ENCODE results near the gene MBOAT1. TPM values are rescaled to one million over a fixed set of nuclear protein-coding genes. Genes with fewer than 3 reads are reported as not detected.
"Not testable (repeated sequence)": the region's sequence is repeated elsewhere in the genome, so short reads cannot be mapped to it uniquely, and the experiment has no call there.

MBOAT1 gene
- total RNA-seq, 1 donor from 2014 or later: 6.6 TPM

- Mint-ChIP-seq H3K4me3 (ENCODE audit: unreplicated experiment) (no peak overlapping the region), H3K27ac (ENCODE audit: unreplicated experiment) (no peak overlapping the region), H3K27me3 (ENCODE audit: unreplicated experiment) (no peaks in the 10 kb centered on the region), H3K36me3 (ENCODE audit: unreplicated experiment) (no peaks in the 10 kb centered on the region), H3K4me1 (ENCODE audit: unreplicated experiment) (no peaks in the 10 kb centered on the region), H3K9me3 (ENCODE audit: unreplicated experiment) (no peaks in the 10 kb centered on the region)
- DNase-seq (ENCODE audit: extremely low spot score, unreplicated experiment): no peak
- no peak for TF ChIP-seq CTCF (IDR thresholded peaks at IDR 0.05)
Observed at GRCh38 chr6:20154753-20155152, 57.5 kb downstream of the MBOAT1 start.

- H3K36me3 Mint-ChIP-seq (ENCODE audit: unreplicated experiment): no peaks in the 10 kb centered on the region
- no peaks in the 10 kb centered on the region for H3K4me1 Mint-ChIP-seq (ENCODE audit: unreplicated experiment)
- TF ChIP-seq CTCF (IDR thresholded peaks at IDR 0.05): no peak
- H3K9me3 Mint-ChIP-seq (ENCODE audit: unreplicated experiment): no peaks in the 10 kb centered on the region
- H3K4me3 Mint-ChIP-seq (ENCODE audit: unreplicated experiment): no peak overlapping the region
- H3K27ac Mint-ChIP-seq (ENCODE audit: unreplicated experiment): no peak overlapping the region
- H3K27me3 Mint-ChIP-seq (ENCODE audit: unreplicated experiment): no peaks in the 10 kb centered on the region
- DNase-seq (ENCODE audit: extremely low spot score, unreplicated experiment): no peak
Observed at GRCh38 chr6:20153194-20153593, 59.1 kb downstream of the MBOAT1 start.

- Mint-ChIP-seq H3K27ac (ENCODE audit: unreplicated experiment) (no peak overlapping the region), H3K4me3 (ENCODE audit: unreplicated experiment) (no peak overlapping the region), H3K9me3 (ENCODE audit: unreplicated experiment) (no peaks in the 10 kb centered on the region), H3K4me1 (ENCODE audit: unreplicated experiment) (no peaks in the 10 kb centered on the region), H3K36me3 (ENCODE audit: unreplicated experiment) (peaks cover 7% of the 10 kb centered on the region), H3K27me3 (ENCODE audit: unreplicated experiment) (no peaks in the 10 kb centered on the region)
- no peak for TF ChIP-seq CTCF (IDR thresholded peaks at IDR 0.05)
- no peak for DNase-seq (ENCODE audit: extremely low spot score, unreplicated experiment)
Observed at GRCh38 chr6:20148433-20148832, 63.8 kb downstream of the MBOAT1 start.

- DNase-seq (ENCODE audit: extremely low spot score, unreplicated experiment): no peak
- no peak overlapping the region for H3K27ac Mint-ChIP-seq (ENCODE audit: unreplicated experiment)
- peaks cover 7% of the 10 kb centered on the region for H3K36me3 Mint-ChIP-seq (ENCODE audit: unreplicated experiment)
- H3K27me3 Mint-ChIP-seq (ENCODE audit: unreplicated experiment): no peaks in the 10 kb centered on the region
- H3K9me3 Mint-ChIP-seq (ENCODE audit: unreplicated experiment): no peaks in the 10 kb centered on the region
- H3K4me1 Mint-ChIP-seq (ENCODE audit: unreplicated experiment): no peaks in the 10 kb centered on the region
- H3K4me3 Mint-ChIP-seq (ENCODE audit: unreplicated experiment): no peak overlapping the region
- TF ChIP-seq CTCF (IDR thresholded peaks at IDR 0.05): no peak
Observed at GRCh38 chr6:20147469-20147868, 64.8 kb downstream of the MBOAT1 start.

GRCh38 chr6:20146831-20147230, 65.4 kb downstream of the MBOAT1 start:
- not testable (repeated sequence) for H3K4me1 Mint-ChIP-seq (ENCODE audit: unreplicated experiment); DNase-seq (ENCODE audit: extremely low spot score, unreplicated experiment); H3K9me3 Mint-ChIP-seq (ENCODE audit: unreplicated experiment); H3K27me3 Mint-ChIP-seq (ENCODE audit: unreplicated experiment); H3K27ac Mint-ChIP-seq (ENCODE audit: unreplicated experiment); H3K4me3 Mint-ChIP-seq (ENCODE audit: unreplicated experiment); H3K36me3 Mint-ChIP-seq (ENCODE audit: unreplicated experiment)

GRCh38 chr6:20146291-20146690, 66.0 kb downstream of the MBOAT1 start:
- Mint-ChIP-seq H3K4me1 (ENCODE audit: unreplicated experiment) (no peaks in the 10 kb centered on the region), H3K27me3 (ENCODE audit: unreplicated experiment) (no peaks in the 10 kb centered on the region), H3K36me3 (ENCODE audit: unreplicated experiment) (peaks cover 7% of the 10 kb centered on the region), H3K9me3 (ENCODE audit: unreplicated experiment) (no peaks in the 10 kb centered on the region), H3K27ac (ENCODE audit: unreplicated experiment) (no peak overlapping the region), H3K4me3 (ENCODE audit: unreplicated experiment) (no peak overlapping the region)
- DNase-seq (ENCODE audit: extremely low spot score, unreplicated experiment): no peak
- no peak for TF ChIP-seq CTCF (IDR thresholded peaks at IDR 0.05)
